IPS-18c (cell line): ENCODE measurements around the gene ST6GALNAC3.

Experiments used
- H3K4me3 ChIP-seq: 2 replicates; pipeline ENCODE4 v1.7.0; 2013; ENCODE audit warnings: low read depth, mild to moderate bottlenecking, low read length, moderate library complexity; ENCODE audit not compliant: insufficient read depth
- H3K9me3 ChIP-seq: one replicate; pipeline ENCODE4 v1.6.1; 2013; ENCODE audit warnings: mild to moderate bottlenecking, low read length, moderate library complexity; ENCODE audit not compliant: control insufficient read depth, insufficient read depth

Gene ST6GALNAC3

GRCh38 chr1:76492752-76493430, 418.3 kb downstream of the ST6GALNAC3 start:
- H3K9me3 ChIP-seq: no peaks in the 10 kb centered on the region
- H3K4me3 ChIP-seq: no peak overlapping the region

- Histone ChIP-seq H3K9me3 (no peaks in the 10 kb centered on the region), H3K4me3 (no peak overlapping the region)
Measured at GRCh38 chr1:76494807-76495206, 420.3 kb downstream of the ST6GALNAC3 start.

GRCh38 chr1:76496871-76497270, 422.3 kb downstream of the ST6GALNAC3 start:
- no peak overlapping the region for H3K4me3 ChIP-seq
- no peaks in the 10 kb centered on the region for H3K9me3 ChIP-seq

- Histone ChIP-seq H3K9me3 (no peaks in the 10 kb centered on the region), H3K4me3 (no peak overlapping the region)
Measured at GRCh38 chr1:76500116-76500515, 425.6 kb downstream of the ST6GALNAC3 start.

GRCh38 chr1:76501136-76501535, 426.6 kb downstream of the ST6GALNAC3 start:
- Histone ChIP-seq H3K9me3 (no peaks in the 10 kb centered on the region), H3K4me3 (no peak overlapping the region)

- Histone ChIP-seq H3K4me3 (no peak overlapping the region), H3K9me3 (no peaks in the 10 kb centered on the region)
Measured at GRCh38 chr1:76501586-76502219, 427.2 kb downstream of the ST6GALNAC3 start.

- Histone ChIP-seq H3K9me3 (no peaks in the 10 kb centered on the region), H3K4me3 (no peak overlapping the region)
Measured at GRCh38 chr1:76503100-76503499, 428.6 kb downstream of the ST6GALNAC3 start.

- Histone ChIP-seq H3K9me3 (no peaks in the 10 kb centered on the region), H3K4me3 (no peak overlapping the region)
Measured at GRCh38 chr1:76503736-76504135, 429.2 kb downstream of the ST6GALNAC3 start.

- H3K4me3 ChIP-seq: no peak overlapping the region
Measured at GRCh38 chr1:76507376-76507775, 432.8 kb downstream of the ST6GALNAC3 start.

GRCh38 chr1:76508871-76509270, 434.3 kb downstream of the ST6GALNAC3 start:
- Histone ChIP-seq H3K4me3 (no peak overlapping the region), H3K9me3 (no peaks in the 10 kb centered on the region)

More at GRCh38 chr1:76507376-76507775, 432.8 kb downstream of the ST6GALNAC3 start:
- H3K9me3 ChIP-seq: no peaks in the 10 kb centered on the region

GRCh38 chr1:76510672-76511557, 436.4 kb downstream of the ST6GALNAC3 start:
- no peak overlapping the region for H3K4me3 ChIP-seq
- no peaks in the 10 kb centered on the region for H3K9me3 ChIP-seq

- H3K9me3 ChIP-seq: no peaks in the 10 kb centered on the region
- no peak overlapping the region for H3K4me3 ChIP-seq
Measured at GRCh38 chr1:76511558-76512179, 437.1 kb downstream of the ST6GALNAC3 start.

GRCh38 chr1:76530953-76531352, 456.4 kb downstream of the ST6GALNAC3 start:
- Histone ChIP-seq H3K9me3 (no peaks in the 10 kb centered on the region), H3K4me3 (no peak overlapping the region)

- Histone ChIP-seq H3K4me3 (no peak overlapping the region), H3K9me3 (no peaks in the 10 kb centered on the region)
Measured at GRCh38 chr1:76541618-76542017, 467.1 kb downstream of the ST6GALNAC3 start.

GRCh38 chr1:76542359-76542758, 467.8 kb downstream of the ST6GALNAC3 start:
- H3K9me3 ChIP-seq: no peaks in the 10 kb centered on the region

GRCh38 chr1:76543495-76543894, 468.9 kb downstream of the ST6GALNAC3 start:
- Histone ChIP-seq H3K4me3 (no peak overlapping the region), H3K9me3 (no peaks in the 10 kb centered on the region)

More at GRCh38 chr1:76542359-76542758, 467.8 kb downstream of the ST6GALNAC3 start:
- H3K4me3 ChIP-seq: no peak overlapping the region

GRCh38 chr1:76546354-76546933, 471.9 kb downstream of the ST6GALNAC3 start:
- Histone ChIP-seq H3K9me3 (no peaks in the 10 kb centered on the region), H3K4me3 (no peak overlapping the region)
